Measurements from ENCODE around the gene REC8. TPM values are rescaled to one million over a fixed set of nuclear protein-coding genes. Genes with fewer than 3 reads are reported as not detected.

The REC8 gene
- total and polyA plus RNA-seq, 5 donors from 2014 or later, result 9.7 to 145 (median 13.7) TPM

DNA sequence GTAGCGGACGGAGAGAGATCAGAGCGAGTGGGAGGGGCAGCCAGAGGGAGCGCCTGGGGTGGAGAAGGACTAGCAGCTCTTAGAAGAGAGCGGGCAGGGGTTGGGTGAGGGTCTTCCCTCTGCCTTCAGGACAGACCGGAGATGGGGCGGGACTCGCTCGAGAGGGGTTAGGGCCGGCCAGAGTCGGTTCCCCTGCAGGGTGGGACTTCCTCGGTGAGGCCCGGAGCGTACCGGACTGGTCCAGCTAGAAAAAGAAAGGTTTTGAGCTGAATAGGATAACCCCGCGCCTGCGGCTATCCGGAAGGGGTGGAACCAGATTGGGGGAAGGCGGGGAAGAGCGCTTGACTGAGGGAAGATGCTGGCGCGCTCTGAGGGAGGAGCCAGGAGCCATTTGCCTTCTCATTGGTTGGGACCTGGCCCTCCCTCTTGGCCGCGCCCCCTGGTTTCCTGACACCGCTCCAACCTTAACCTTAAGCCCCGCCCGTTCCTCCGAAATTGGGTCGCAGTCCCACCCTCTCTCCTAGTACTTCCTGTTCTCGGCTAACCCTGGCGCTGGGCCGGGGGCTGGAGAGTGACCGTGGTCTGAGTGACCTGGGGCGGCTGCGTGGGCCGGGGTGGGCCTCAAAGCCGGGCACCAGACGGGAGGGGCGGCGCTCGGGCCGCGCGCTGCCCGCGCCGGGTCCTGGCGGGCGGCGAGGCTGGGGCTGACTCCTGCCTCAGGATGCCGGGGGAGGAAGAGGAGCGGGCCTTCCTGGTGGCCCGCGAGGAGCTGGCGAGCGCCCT, 24.7 kb upstream of the REC8 start, which contains the start of gene RNF31:
Gene RNF31, plus strand, starts transcription at position 521 of the 783 bp plus-strand sequence. Its CDS starts 201 bp downstream, at position 722.
- peak; percentile 97 to 100 (median 97) for DNase-seq
- Mint-ChIP-seq H3K4me1 (peaks cover 0 to 75% (median 41%) of the 10 kb centered on the region in 4 donors), H3K36me3 (peaks cover 15% of the 10 kb centered on the region), H3K27me3 (no peaks in the 10 kb centered on the region), H3K9me3 (no peaks in the 10 kb centered on the region), H3K27ac (peak within 1 kb of the TSS; percentile 92 to 98 (median 97)), H3K4me3 (peak within 1 kb of the TSS; percentile 98 to 100 (median 100))
- Histone ChIP-seq H3K27ac (ENCODE audit: insufficient read depth, low read length, poor library complexity, severe bottlenecking) (peak within 1 kb of the TSS; percentile 92), H3K4me3 (ENCODE audit: low read depth, low read length) (peak within 1 kb of the TSS; percentile 96), H3K9me3 (ENCODE audit: control insufficient read depth in 2 of 2, low read length in 2 of 2) (no peaks in the 10 kb centered on the region), H3K27me3 (ENCODE audit: control insufficient read depth, insufficient read depth, low read length) (no peaks in the 10 kb centered on the region), H3K36me3 (ENCODE audit: control insufficient read depth, insufficient read depth, low read length) (peaks cover 44% of the 10 kb centered on the region), H3K4me1 (ENCODE audit: control insufficient read depth, insufficient read depth, low read length, poor library complexity, severe bottlenecking) (peaks cover 49% of the 10 kb centered on the region)
- ATAC-seq (ENCODE audit: low read depth in 2 of 2), result peak; percentile 89 to 90

DNA sequence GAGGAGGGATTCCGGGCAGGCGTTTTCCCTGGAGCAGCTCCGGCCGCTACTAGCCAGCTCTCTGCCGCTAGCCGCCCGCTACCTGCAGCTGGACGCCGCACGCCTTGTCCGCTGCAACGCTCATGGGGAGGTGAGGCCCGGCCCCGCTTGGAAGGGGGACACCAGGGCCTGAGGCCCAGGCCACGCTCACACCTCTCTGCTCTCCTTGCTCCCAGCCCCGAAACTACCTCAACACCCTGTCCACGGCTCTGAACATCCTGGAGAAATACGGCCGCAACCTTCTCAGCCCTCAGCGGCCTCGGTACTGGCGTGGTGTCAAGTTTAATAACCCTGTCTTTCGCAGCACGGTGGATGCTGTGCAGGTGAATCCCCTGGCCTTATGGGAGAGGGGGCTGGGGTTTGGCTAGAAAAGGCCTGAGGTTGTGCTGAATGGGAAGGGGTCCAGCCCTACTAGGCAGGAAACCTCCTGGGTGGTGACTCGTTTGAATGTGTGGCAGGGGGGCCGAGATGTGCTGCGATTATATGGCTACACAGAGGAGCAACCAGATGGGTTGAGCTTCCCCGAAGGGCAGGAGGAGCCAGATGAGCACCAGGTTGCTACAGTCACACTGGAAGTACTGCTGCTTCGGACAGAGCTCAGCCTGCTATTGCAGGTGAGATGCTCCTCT, 24.0 kb upstream of the REC8 start:
- Histone ChIP-seq H3K9me3 (ENCODE audit: control insufficient read depth in 2 of 2, low read length in 2 of 2) (no peaks in the 10 kb centered on the region), H3K4me3 (ENCODE audit: low read depth, low read length) (peak overlapping the region; percentile 77), H3K27me3 (ENCODE audit: control insufficient read depth, insufficient read depth, low read length) (no peaks in the 10 kb centered on the region), H3K36me3 (ENCODE audit: control insufficient read depth, insufficient read depth, low read length) (peaks cover 49% of the 10 kb centered on the region), H3K27ac (ENCODE audit: insufficient read depth, low read length, poor library complexity, severe bottlenecking) (peak overlapping the region; percentile 92), H3K4me1 (ENCODE audit: control insufficient read depth, insufficient read depth, low read length, poor library complexity, severe bottlenecking) (peaks cover 46% of the 10 kb centered on the region)
- Mint-ChIP-seq H3K36me3 (peaks cover 15% of the 10 kb centered on the region), H3K9me3 (no peaks in the 10 kb centered on the region), H3K27me3 (no peaks in the 10 kb centered on the region), H3K4me1 (peaks cover 0 to 68% (median 41%) of the 10 kb centered on the region in 4 donors), H3K27ac (peak overlapping the region; percentile 70 to 93 (median 88)), H3K4me3 (peak overlapping the region; percentile 92 to 98 (median 95))
- ATAC-seq (ENCODE audit: low read depth in 2 of 2) (no peak), DNase-seq (no peak)

DNA sequence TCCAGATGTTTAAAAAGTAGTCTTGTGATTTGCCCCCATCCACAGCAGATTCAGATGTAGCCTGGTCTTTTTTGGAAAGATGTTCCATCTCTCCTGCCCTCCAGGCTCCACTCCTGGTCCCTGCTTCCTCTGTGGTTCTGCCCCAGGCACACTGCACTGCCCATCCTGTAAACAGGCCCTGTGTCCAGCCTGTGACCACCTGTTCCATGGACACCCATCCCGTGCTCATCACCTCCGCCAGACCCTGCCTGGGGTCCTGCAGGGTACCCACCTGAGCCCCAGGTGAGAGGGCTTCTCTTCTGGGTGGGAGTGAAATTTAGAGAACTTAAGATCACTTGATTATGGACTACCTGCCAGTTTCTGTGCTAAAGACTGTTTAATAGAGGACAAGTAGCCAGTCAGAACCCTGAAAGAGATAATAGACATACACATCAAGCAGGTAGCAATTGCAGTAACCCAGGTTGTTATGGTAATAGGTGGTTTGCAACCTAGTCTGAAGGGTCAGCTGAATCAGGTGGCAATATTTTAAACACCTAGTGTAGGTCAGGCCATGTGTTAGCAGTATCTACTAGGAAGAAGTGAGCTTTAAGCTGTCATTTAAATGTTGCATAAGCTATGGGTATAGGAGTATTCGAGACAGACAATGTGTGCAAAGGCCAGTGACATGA, 22.4 kb upstream of the REC8 start:
- Mint-ChIP-seq H3K4me3 (peak overlapping the region in 3 of 4 donors; percentile 92 to 98 (median 93)), H3K36me3 (peaks cover 7% of the 10 kb centered on the region), H3K9me3 (no peaks in the 10 kb centered on the region), H3K27me3 (no peaks in the 10 kb centered on the region), H3K27ac (peak overlapping the region in 2 of 3 donors; percentile 1 to 88), H3K4me1 (peaks cover under 1 to 59% (median 34%) of the 10 kb centered on the region in 4 donors)
- peaks cover 46% of the 10 kb centered on the region for H3K4me1 ChIP-seq (ENCODE audit: control insufficient read depth, insufficient read depth, low read length, poor library complexity, severe bottlenecking)
- no peaks in the 10 kb centered on the region for H3K27me3 ChIP-seq (ENCODE audit: control insufficient read depth, insufficient read depth, low read length)
- H3K27ac ChIP-seq (ENCODE audit: insufficient read depth, low read length, poor library complexity, severe bottlenecking), result no peak overlapping the region
- no peaks in the 10 kb centered on the region for H3K9me3 ChIP-seq (ENCODE audit: control insufficient read depth in 2 of 2, low read length in 2 of 2)
- H3K4me3 ChIP-seq (ENCODE audit: low read depth, low read length), result no peak overlapping the region
- peaks cover 40% of the 10 kb centered on the region for H3K36me3 ChIP-seq (ENCODE audit: control insufficient read depth, insufficient read depth, low read length)
- no peak for ATAC-seq (ENCODE audit: low read depth in 2 of 2)
- no peak for DNase-seq

DNA sequence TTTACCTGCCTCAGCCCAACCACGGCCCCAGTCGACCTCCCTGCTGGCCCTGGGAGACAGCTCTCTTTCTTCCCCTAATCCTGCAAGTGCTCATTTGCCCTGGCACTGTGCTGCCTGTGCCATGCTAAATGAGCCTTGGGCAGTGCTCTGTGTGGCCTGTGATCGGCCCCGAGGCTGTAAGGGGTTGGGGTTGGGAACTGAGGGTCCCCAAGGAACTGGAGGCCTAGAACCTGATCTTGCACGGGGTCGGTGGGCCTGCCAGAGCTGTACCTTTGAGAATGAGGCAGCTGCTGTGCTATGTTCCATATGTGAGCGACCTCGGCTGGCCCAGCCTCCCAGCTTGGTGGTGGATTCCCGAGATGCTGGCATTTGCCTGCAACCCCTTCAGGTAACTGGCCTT, 21.8 kb upstream of the REC8 start:
- Histone ChIP-seq H3K9me3 (ENCODE audit: control insufficient read depth in 2 of 2, low read length in 2 of 2) (no peaks in the 10 kb centered on the region), H3K4me1 (ENCODE audit: control insufficient read depth, insufficient read depth, low read length, poor library complexity, severe bottlenecking) (peaks cover 40% of the 10 kb centered on the region), H3K27me3 (ENCODE audit: control insufficient read depth, insufficient read depth, low read length) (no peaks in the 10 kb centered on the region), H3K36me3 (ENCODE audit: control insufficient read depth, insufficient read depth, low read length) (peaks cover 46% of the 10 kb centered on the region), H3K27ac (ENCODE audit: insufficient read depth, low read length, poor library complexity, severe bottlenecking) (no peak overlapping the region), H3K4me3 (ENCODE audit: low read depth, low read length) (no peak overlapping the region)
- ATAC-seq (ENCODE audit: low read depth in 2 of 2), result no peak
- H3K36me3 Mint-ChIP-seq, result peaks cover 7% of the 10 kb centered on the region
- peak overlapping the region in 2 of 4 donors; percentile 11 to 98 for H3K4me3 Mint-ChIP-seq
- no peaks in the 10 kb centered on the region for H3K9me3 Mint-ChIP-seq
- H3K27ac Mint-ChIP-seq, result peak overlapping the region in 1 of 3 donors; percentile 60
- peaks cover 4 to 57% (median 32%) of the 10 kb centered on the region in 4 donors for H3K4me1 Mint-ChIP-seq
- H3K27me3 Mint-ChIP-seq, result no peaks in the 10 kb centered on the region
- no peak for DNase-seq

DNA sequence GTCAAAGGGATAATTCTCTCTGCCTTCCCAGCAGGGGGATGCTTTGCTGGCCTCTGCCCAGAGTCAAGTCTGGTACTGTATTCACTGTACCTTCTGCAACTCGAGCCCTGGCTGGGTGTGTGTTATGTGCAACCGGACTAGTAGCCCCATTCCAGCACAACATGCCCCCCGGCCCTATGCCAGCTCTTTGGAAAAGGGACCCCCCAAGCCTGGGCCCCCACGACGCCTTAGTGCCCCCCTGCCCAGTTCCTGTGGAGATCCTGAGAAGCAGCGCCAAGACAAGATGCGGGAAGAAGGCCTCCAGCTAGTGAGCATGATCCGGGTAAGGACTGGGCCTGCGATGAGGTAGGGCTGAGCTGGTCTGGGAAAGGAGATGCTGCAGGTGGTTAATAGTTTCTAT, 21.3 kb upstream of the REC8 start:
- H3K36me3 ChIP-seq (ENCODE audit: control insufficient read depth, insufficient read depth, low read length), result peaks cover 51% of the 10 kb centered on the region
- no peak for ATAC-seq (ENCODE audit: low read depth in 2 of 2)
- no peaks in the 10 kb centered on the region for H3K9me3 Mint-ChIP-seq
- H3K4me1 Mint-ChIP-seq, result peaks cover 4 to 53% (median 29%) of the 10 kb centered on the region in 4 donors
- H3K36me3 Mint-ChIP-seq, result peaks cover 8% of the 10 kb centered on the region
- no peak overlapping the region for H3K27ac ChIP-seq (ENCODE audit: insufficient read depth, low read length, poor library complexity, severe bottlenecking)
- no peak overlapping the region for H3K4me3 ChIP-seq (ENCODE audit: low read depth, low read length)
- no peaks in the 10 kb centered on the region for H3K27me3 ChIP-seq (ENCODE audit: control insufficient read depth, insufficient read depth, low read length)
- H3K9me3 ChIP-seq (ENCODE audit: control insufficient read depth in 2 of 2, low read length in 2 of 2), result no peaks in the 10 kb centered on the region
- no peaks in the 10 kb centered on the region for H3K27me3 Mint-ChIP-seq
- DNase-seq, result no peak
- H3K4me1 ChIP-seq (ENCODE audit: control insufficient read depth, insufficient read depth, low read length, poor library complexity, severe bottlenecking), result peaks cover 35% of the 10 kb centered on the region
- no peak overlapping the region for H3K27ac Mint-ChIP-seq
- H3K4me3 Mint-ChIP-seq, result peak overlapping the region in 2 of 4 donors; percentile 7 to 11

DNA sequence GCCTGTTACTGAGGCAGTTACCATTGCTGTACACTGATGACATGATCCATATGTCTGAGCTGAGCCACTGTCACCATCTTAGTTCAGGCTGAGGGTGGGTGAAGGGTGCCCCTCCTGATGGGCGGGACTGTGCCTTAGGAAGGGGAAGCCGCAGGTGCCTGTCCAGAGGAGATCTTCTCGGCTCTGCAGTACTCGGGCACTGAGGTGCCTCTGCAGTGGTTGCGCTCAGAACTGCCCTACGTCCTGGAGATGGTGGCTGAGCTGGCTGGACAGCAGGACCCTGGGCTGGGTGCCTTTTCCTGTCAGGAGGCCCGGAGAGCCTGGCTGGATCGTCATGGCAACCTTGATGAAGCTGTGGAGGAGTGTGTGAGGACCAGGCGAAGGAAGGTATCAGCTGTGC, 20.9 kb upstream of the REC8 start:
- no peaks in the 10 kb centered on the region for H3K27me3 ChIP-seq (ENCODE audit: control insufficient read depth, insufficient read depth, low read length)
- H3K27ac ChIP-seq (ENCODE audit: insufficient read depth, low read length, poor library complexity, severe bottlenecking), result no peak overlapping the region
- peaks cover 55% of the 10 kb centered on the region for H3K36me3 ChIP-seq (ENCODE audit: control insufficient read depth, insufficient read depth, low read length)
- Mint-ChIP-seq H3K4me3 (no peak overlapping the region), H3K9me3 (no peaks in the 10 kb centered on the region), H3K27ac (no peak overlapping the region), H3K27me3 (no peaks in the 10 kb centered on the region), H3K4me1 (peaks cover 4 to 51% (median 25%) of the 10 kb centered on the region in 4 donors), H3K36me3 (peaks cover 12% of the 10 kb centered on the region)
- peaks cover 31% of the 10 kb centered on the region for H3K4me1 ChIP-seq (ENCODE audit: control insufficient read depth, insufficient read depth, low read length, poor library complexity, severe bottlenecking)
- DNase-seq (no peak), ATAC-seq (ENCODE audit: low read depth in 2 of 2) (no peak)
- no peak overlapping the region for H3K4me3 ChIP-seq (ENCODE audit: low read depth, low read length)
- H3K9me3 ChIP-seq (ENCODE audit: control insufficient read depth in 2 of 2, low read length in 2 of 2), result no peaks in the 10 kb centered on the region

DNA sequence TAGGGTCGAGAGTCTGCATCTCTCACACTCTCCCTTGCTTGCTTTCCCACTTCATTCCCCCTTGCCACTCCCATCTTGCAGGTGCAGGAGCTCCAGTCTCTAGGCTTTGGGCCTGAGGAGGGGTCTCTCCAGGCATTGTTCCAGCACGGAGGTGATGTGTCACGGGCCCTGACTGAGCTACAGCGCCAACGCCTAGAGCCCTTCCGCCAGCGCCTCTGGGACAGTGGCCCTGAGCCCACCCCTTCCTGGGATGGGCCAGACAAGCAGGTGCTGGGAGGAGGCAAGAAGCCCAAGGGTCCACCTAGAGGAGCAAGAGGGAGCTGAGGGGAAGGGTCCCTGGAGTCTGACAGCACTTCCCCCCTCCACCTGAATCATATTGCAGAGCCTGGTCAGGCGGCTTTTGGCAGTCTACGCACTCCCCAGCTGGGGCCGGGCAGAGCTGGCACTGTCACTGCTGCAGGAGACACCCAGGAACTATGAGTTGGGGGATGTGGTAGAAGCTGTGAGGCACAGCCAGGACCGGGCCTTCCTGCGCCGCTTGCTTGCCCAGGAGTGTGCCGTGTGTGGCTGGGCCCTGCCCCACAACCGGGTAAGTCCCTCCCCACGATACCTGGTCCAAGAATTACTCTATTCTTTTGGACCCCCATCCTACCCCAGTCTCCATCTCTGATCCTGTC, 20.3 kb upstream of the REC8 start:
- no peak overlapping the region for H3K27ac ChIP-seq (ENCODE audit: insufficient read depth, low read length, poor library complexity, severe bottlenecking)
- no peaks in the 10 kb centered on the region for H3K27me3 ChIP-seq (ENCODE audit: control insufficient read depth, insufficient read depth, low read length)
- Mint-ChIP-seq H3K9me3 (no peaks in the 10 kb centered on the region), H3K27ac (no peak overlapping the region), H3K4me1 (peaks cover 4 to 47% (median 22%) of the 10 kb centered on the region in 4 donors), H3K27me3 (no peaks in the 10 kb centered on the region), H3K4me3 (peak overlapping the region in 2 of 4 donors; percentile 15 to 82), H3K36me3 (peaks cover 13% of the 10 kb centered on the region)
- no peak overlapping the region for H3K4me3 ChIP-seq (ENCODE audit: low read depth, low read length)
- H3K4me1 ChIP-seq (ENCODE audit: control insufficient read depth, insufficient read depth, low read length, poor library complexity, severe bottlenecking), result peaks cover 28% of the 10 kb centered on the region
- no peak for DNase-seq
- ATAC-seq (ENCODE audit: low read depth in 2 of 2), result no peak
- no peaks in the 10 kb centered on the region for H3K9me3 ChIP-seq (ENCODE audit: control insufficient read depth in 2 of 2, low read length in 2 of 2)
- H3K36me3 ChIP-seq (ENCODE audit: control insufficient read depth, insufficient read depth, low read length), result peaks cover 60% of the 10 kb centered on the region

Measured in CD4-positive, CD25-positive, alpha-beta regulatory T cell (primary cell).